HG03442 (cell line): ENCODE results near the gene BBS10.
"Not testable (repeated sequence)": the region's sequence is repeated elsewhere in the genome, so short reads cannot be mapped to it uniquely, and the experiment has no call there.

Experiments
- ATAC-seq: cut with Tn5 transposase; IDR thresholded peaks from one replicate; pipeline ENCODE4 v1.9.1; 2021; ENCODE audit warnings: mild to moderate bottlenecking, moderate library complexity; ENCODE audit not compliant: unreplicated experiment

Gene BBS10

GRCh38 chr12:76348079-76348901, at the start of gene BBS10:
Gene BBS10 (minus strand): TSS chr12:76348415. CDS start chr12:76348358, 57 bp downstream.
- peak; percentile 93 for ATAC-seq

- ATAC-seq = no peak
Observed at GRCh38 chr12:76391461-76391860, 43.2 kb upstream of the BBS10 start.

- no peak for ATAC-seq
Observed at GRCh38 chr12:76387614-76388013, 39.4 kb upstream of the BBS10 start.

- ATAC-seq = no peak
Observed at GRCh38 chr12:76384560-76384959, 36.3 kb upstream of the BBS10 start.

GRCh38 chr12:76383988-76384387, 35.8 kb upstream of the BBS10 start:
- ATAC-seq = no peak

- no peak for ATAC-seq
Observed at GRCh38 chr12:76379261-76379660, 31.0 kb upstream of the BBS10 start.

- not testable (repeated sequence) for ATAC-seq
Observed at GRCh38 chr12:76376876-76377275, 28.7 kb upstream of the BBS10 start.

GRCh38 chr12:76375939-76376338, 27.7 kb upstream of the BBS10 start:
- no peak for ATAC-seq

GRCh38 chr12:76375470-76375869, 27.3 kb upstream of the BBS10 start:
- no peak for ATAC-seq

- no peak for ATAC-seq
Observed at GRCh38 chr12:76374386-76375020, 26.3 kb upstream of the BBS10 start.

GRCh38 chr12:76368230-76368629, 20.0 kb upstream of the BBS10 start:
- ATAC-seq = no peak

GRCh38 chr12:76366163-76366562, 17.9 kb upstream of the BBS10 start:
- ATAC-seq = no peak

GRCh38 chr12:76364131-76364530, 15.9 kb upstream of the BBS10 start:
- ATAC-seq = not testable (repeated sequence)

- ATAC-seq = no peak
Observed at GRCh38 chr12:76360316-76360715, 12.1 kb upstream of the BBS10 start.

- ATAC-seq = no peak
Observed at GRCh38 chr12:76356071-76356470, 7.9 kb upstream of the BBS10 start.

- peak; percentile 31 for ATAC-seq
Observed at GRCh38 chr12:76346798-76347420, 1.3 kb downstream of the BBS10 start.

- no peak for ATAC-seq
Observed at GRCh38 chr12:76346236-76346635, 2.0 kb downstream of the BBS10 start.

GRCh38 chr12:76345569-76345968, 2.6 kb downstream of the BBS10 start:
- no peak for ATAC-seq

- no peak for ATAC-seq
Observed at GRCh38 chr12:76341436-76342030, 6.7 kb downstream of the BBS10 start.

- no peak for ATAC-seq
Observed at GRCh38 chr12:76340680-76341435, 7.4 kb downstream of the BBS10 start.

GRCh38 chr12:76337583-76337982, 10.6 kb downstream of the BBS10 start:
- ATAC-seq = no peak
